Right lung (tissue), 5 donors: ENCODE measurements around the gene CFAP61. TPM values are rescaled to one million over a fixed set of nuclear protein-coding genes. Genes with fewer than 3 reads are reported as not detected.

Source experiments
- DNase-seq, 2 donors: peaks; one replicate each; pipeline ENCODE4 v3.0.0-alpha.2; 2013
- polyA plus RNA-seq, 5 donors: library from polyadenylated mRNA; unstranded; fragments of 120-200 nt; gene quantifications; one replicate each; pipeline versions ENCODE4 v1.2.1 to v1.2.3, GENCODE V29; 2013; ENCODE audit warnings: inconsistent platforms in 1 of 5, low replicate concordance in 1 of 5; ENCODE audit not compliant: insufficient read length in 5 of 5, insufficient read depth in 1 of 5

The CFAP61 gene
- polyA plus RNA-seq, 5 donors, result 1.5 to 5.7 (median 3.5) TPM

DNA sequence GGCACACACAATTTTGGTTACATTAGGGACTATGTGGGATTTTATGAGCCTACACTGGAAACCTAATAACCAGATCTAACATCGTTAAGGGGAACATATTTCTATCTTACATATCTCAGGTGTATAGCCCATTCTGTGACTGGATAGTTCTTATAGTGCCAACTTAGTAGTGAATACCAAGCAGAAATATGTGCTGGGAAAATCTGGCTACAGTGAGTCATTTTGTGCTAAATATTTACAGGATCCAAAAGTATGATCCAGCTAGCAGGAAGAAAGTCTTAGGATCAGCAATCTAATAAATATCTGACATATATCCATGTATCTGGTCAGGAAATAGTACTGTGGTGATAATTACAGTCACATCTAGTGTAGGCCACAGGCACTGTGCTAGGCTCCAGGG, 221.0 kb downstream of the CFAP61 start:
- no peak for DNase-seq

DNA sequence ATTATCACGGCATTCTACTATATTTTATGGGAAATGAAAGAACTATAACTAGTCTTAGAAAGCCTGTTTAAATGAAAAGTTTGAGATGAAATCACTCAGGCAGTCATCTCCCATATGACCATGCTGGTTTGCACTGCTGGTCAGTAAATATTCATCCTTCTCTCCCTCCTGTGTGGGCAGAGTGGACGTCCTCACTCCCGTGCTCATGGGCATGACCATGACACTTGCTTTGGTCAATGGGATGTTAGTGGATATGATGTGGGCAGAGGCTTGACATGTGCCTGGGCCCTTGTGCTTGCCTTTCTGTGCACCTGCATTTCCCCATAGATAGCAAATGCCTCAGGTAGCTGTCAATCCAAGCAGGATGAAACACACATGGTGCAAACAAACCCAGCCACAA, 222.5 kb downstream of the CFAP61 start:
- no peak for DNase-seq

DNA sequence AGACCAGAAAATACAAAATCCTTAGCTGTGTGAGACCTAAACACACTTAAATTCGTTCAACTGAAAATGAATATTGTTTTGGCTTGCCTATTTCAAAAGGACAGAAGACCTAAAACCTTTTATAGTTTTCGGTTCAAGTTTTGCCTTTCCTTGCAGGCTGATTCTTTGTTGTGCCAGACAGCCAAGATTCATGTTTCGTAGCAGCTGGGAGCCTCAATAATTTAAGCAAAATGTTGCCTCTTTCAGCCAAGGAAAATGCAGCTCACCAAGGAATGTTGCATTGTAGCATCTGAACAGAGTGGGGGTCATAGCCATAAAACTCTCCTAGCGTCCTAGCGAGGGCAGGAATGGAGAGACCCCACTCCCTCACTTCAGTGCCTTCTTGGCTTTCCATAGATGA, 223.3 kb downstream of the CFAP61 start:
- no peak for DNase-seq

DNA sequence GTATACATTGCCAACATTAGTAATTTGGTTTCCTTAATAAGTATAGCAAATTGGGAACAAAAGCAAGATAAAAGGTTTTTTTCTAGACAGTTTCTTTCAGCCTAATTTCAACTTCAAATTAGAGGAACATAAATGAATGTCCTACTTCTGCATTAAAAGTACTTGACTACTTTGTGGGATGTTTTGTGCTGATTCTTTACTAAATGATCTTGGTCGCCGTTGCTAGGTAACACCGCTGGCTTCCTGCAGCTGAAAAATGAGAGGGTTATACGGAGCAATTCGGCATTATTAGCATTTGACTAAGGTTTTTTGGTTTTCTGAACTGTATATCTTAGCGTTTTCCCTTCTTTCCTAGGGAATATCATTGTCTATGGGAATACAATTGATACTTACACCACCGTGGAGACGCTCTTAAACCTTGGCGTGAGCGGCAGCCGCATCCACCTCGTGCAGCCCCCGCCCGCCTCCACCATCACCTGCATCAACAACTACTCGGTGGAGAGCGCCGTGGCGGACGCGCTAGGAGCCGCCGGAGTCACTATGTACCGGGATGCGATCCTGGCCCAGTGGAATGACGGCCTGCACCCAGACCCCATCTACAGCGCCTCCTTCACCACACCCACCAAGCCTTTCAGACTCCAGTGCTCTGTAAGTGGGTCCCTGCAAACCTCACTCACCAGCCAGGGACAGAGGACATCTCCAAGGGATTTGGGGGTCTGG, 224.6 kb downstream of the CFAP61 start:
- DNase-seq, result peak in 1 of 2 donors; percentile 12

DNA sequence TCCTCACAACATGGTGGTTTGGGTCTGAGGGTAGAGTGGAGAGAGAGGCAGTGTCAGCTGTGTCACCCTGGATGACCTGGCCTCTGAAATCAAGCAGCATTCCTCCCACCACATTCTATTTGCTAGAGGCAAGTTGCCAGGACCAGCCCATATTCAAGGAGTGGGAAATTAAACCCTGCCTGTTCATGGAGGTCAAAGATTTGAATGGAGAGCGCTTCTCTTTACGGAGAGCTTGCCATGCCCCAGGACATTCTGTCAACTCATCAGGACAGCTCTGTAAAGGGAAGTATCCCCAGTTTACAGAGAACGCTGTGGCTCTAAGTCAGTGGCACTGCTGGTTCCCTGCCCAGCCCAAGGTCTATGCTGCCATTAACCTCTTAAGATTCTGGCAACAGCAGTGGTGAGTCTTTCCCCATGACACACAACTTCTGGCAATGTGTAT, 225.6 kb downstream of the CFAP61 start:
- DNase-seq, result no peak

DNA sequence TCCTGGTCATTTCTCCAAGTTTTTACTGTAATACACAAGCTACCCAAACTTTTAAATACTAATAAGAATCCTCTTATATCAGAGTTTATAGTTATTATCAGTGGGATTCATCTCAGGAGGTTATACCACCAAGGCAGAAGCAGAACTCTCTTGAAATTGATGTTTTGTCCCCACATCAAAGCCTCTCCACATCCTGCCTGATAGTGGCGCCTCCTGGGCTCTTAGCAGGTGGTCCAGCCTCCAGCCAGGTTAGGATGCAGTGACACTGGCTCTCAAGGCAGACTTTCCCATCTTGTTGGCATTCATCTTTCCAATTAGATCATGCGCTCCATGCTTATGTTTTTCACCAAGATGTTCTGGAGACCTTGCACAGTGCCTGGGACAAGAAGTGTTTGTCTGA, 233.7 kb downstream of the CFAP61 start:
- no peak for DNase-seq

DNA sequence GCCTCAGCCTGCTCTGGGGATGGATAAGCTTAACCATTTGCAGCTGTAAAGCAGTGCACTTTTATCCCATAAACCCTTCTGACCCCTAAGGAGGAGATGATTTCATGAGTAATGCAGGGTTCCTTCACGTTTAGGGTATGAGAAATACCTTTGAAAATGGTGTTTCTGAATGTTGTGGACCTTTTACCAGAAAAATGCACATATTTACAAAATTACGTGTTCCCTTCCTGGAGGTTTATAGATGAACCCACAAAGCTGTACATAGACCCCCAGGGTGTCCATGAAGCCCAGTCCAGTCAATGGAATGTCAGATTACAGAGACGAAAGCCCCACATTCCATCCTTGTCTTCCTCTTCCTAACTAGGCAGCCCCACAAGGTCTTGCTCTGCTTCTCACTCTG, 237.0 kb downstream of the CFAP61 start:
- no peak for DNase-seq

DNA sequence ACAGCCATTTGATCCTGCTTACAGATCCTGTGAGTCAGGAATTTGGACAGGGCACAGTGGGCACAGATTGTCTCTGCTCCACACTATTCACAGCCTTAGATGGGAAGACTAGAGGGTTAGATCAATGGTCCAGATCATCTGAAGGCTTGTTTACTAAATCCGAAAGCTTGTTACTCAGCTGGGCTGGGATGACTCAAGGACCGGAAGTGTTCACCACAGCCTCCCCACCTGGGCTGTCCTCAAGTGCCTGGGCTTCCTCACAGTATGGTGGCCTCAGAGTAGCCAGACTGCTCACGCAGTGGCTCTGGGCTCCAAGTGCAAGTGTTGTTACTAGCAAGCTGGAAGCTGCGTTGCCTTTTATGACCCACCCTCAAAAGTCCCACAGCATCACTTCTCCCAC, 240.1 kb downstream of the CFAP61 start:
- DNase-seq, result no peak

DNA sequence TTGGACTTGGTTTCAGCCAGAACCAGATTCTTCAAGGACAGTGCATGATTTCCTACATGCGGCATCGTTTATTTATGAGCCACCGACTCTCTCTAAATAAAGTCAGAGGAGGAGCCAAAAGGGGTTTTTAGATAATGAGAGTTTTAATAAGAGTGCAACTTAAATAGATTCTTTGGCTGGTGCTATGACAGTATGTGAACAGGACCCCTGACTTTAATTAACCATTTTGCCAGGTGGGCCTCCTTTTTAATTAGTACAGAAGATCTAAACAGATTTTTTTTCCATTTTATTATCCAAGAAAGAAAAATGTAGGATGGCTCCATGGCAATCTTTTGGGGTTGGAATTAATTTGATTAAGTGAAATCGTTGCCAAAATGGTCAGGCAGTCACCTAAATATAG, 240.8 kb downstream of the CFAP61 start:
- no peak for DNase-seq

DNA sequence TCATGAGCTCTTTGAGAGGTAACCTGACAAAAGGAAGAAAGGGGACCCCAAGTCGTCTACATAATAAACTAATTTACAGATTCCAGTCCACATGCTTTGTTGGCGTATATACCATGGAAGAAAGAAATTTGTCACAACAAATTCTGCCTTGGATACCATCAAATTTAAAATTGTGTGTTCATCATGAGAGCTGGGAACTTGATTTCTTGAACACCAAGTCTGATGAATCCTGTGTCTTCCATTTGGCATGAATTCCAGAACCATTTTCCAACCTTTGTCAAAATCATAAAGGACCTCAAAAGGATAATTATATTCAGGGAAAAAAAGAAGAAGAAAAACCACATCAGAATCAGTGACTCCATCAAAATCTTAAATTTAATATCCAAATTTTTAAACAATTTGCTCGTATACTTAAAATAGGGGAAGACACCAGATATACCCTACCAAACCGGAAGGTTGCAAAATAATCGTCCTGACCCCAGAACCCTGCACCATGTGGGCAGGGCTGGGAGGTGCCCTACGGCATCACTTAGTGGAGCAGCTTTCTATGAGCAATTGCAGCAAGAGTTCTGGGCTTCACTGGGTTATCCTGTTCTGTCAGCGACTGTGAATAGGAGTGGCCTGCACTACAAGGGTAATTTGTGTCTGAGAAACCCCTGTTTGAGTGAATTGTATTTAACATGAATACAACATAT, 241.5 kb downstream of the CFAP61 start:
- no peak for DNase-seq

DNA sequence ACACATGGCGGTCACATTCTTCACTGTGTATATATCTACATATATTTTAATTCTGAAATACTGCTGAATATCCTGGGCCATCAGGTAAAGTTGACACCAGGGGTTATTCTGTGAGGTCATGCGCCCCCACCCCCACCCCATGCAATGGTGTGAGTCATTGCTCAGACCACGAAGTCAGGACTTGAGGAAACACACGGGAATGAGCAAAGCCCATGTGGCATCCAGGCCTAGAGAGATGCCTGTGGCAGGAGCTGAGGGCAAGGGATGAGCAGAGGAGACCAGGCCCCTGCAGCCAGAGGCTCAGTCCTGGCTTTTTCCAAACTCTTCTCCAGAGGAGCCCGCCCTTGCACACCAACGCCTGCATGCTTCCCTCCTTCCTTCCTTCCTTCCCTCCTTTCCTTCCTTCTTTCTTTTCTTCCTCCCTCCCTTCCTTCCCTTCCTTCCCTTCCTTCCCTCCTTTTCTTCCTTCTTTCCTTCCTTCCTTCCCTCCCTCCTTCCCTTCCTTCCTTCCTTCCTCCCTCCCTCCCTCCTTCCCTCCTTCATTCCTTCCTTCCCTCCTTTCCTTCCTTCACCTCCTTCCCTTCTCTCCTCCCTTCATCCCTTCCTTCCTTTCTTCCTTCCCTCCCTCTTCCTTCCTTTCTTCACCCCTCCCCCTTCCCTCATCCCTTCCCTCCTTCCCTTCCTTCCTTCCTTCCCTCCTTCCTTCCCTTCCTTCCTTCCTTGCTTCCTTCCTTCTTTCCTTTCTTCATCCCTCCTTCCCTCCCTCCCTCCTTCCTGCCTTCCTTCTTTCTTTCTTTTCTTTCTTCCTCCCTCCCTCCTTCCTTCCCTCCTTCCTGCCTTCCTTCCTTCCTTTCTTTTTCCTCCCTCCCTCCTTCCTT, 243.5 kb downstream of the CFAP61 start:
- no peak for DNase-seq

DNA sequence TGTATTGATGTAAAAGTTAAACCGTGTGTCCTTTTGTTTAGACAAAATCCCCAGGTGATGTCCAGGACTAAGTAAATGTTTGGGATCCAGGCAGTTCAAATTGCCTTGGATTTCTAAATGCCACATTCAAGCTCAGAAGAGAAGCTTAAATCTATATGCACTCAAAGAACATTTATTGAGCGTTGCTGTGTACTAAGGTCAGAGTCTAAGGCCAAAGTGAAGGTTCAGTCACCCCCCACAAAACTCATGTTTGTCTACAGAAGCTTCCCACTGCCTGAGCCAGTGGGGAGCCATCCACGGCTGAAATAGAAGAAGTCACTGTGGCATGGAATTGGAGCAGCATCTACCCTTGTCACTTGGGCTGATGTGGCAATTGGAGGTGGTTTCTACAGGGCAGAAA, 244.8 kb downstream of the CFAP61 start:
- no peak for DNase-seq

DNA sequence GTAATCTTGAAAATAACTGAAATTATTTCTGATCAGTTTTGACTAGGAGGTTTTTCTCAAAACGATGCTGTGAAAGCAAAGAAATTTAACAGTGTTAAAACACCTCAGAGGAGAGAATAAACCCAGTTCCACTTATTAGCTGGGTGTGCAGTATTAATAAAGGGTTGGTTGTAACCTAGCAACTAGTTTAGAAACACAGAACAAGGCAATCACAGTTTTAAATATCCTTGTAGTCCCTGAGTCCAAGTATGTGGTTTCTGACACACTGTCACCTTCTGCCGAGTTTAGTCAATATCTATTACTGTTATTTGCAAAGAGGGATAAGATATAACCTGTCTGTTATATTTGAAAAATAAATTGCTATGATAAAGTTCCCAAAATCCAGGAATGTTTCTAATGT, 245.4 kb downstream of the CFAP61 start:
- DNase-seq, result no peak

DNA sequence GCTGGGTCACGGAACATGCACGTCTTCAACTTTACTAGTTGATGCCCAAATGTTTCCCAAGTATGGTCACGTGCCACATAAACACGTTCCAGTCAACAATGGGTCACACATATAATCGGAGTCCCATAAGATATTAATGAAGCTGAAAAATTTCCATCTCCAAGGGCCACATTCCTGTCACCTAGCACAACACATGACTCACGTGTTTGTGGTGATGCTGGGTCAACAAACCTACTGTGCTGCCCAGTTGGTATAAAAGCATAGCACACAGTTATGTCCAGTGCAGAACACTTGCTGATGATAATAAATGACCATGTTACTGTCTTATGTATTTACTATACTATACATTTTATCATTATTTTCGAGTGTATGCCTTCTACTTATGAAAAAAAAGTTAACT, 247.6 kb downstream of the CFAP61 start:
- DNase-seq, result no peak

DNA sequence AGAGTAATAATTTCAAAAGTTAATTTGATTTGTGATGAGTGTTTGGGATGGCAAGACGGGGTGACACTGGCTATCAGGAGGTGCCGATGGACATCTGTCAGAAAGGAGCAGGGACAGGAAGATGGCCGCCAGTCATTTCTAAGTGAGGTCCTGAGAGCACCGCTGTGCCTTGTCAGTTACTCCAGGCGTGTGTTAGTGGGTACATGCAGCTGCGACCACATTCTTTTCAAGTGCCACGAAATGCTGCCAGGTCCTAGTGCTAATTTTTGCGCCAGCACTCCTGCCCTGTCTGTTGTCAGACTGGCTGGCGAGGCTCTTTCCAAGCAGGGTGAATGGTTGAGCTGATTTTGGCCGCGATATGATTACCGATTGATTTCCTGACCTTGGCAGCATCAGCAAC, 251.0 kb downstream of the CFAP61 start:
- no peak for DNase-seq

DNA sequence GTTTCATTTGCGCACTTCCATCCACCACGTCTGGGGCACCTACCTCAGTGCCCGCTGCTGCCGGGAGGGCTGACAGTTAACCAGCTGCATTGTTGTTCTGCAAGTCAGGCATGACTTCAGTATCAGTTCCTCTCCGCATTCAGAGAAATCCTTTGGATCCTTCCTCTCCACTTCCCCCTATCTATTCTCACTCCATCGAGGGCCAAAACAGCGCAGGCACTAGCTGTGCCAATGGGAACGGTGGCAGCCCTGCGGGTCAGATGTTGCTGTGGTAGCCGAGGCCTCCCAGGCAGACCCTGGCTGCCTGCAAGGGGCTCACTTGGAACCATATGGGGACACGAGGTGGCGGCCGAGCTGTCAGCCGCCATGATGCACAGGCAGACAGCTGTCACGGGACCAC, 251.4 kb downstream of the CFAP61 start:
- no peak for DNase-seq

DNA sequence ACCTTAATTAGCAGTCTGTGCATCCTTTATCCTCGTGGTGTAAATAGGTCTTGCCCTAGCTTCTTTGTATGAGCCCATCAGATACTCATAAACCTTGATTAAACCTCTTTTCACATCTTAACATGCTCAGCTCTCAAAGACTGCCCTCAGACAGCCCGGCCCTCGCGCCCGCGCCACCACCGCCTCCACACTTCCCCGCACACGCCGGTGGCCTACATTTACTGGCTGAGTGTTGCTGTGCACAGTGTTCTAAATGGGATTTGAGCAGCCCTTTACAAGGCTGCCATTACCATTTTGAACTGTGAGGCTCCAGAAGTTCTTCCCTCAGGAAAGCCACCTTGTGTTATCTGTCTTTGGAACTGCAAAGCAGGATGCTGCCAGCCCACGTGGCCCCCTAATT, 252.6 kb downstream of the CFAP61 start:
- DNase-seq, result no peak

DNA sequence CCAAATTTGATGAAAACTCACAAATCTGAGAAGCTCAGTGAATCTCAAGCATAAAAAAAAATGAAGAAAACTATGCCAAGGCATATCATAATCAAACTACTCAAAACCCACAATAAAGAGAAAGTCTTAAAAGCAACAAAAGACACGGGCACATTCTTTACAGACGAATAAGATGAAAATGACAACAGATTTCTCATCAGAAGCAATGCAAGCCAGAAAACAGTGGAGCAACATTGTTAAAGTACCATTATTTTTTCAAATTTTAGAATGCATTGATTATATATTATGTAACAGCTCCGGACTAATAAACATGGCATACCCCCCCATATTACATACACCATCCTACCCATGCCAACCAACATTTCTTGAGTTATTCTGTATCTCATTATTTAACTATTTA, 260.2 kb downstream of the CFAP61 start:
- no peak for DNase-seq

DNA sequence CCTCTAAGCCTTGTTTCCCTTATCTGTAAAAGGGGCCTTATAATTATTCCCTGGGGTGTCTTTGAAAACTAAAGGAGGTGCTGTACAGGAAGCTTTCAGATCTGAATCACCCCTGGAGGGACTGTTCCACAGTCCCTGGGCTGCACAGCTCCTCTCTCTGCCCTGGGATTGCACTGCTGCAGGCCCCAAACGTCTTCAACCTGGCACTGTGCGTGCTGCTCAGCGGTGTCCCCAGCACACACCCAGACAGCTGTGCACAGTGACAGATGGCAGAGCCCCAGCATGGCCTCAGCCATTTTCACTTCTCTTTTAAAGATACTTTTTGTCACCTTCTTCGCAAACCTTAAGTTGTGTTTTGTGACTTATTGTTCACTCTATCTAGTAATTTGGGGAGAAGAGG, 264.9 kb downstream of the CFAP61 start:
- DNase-seq, result no peak

DNA sequence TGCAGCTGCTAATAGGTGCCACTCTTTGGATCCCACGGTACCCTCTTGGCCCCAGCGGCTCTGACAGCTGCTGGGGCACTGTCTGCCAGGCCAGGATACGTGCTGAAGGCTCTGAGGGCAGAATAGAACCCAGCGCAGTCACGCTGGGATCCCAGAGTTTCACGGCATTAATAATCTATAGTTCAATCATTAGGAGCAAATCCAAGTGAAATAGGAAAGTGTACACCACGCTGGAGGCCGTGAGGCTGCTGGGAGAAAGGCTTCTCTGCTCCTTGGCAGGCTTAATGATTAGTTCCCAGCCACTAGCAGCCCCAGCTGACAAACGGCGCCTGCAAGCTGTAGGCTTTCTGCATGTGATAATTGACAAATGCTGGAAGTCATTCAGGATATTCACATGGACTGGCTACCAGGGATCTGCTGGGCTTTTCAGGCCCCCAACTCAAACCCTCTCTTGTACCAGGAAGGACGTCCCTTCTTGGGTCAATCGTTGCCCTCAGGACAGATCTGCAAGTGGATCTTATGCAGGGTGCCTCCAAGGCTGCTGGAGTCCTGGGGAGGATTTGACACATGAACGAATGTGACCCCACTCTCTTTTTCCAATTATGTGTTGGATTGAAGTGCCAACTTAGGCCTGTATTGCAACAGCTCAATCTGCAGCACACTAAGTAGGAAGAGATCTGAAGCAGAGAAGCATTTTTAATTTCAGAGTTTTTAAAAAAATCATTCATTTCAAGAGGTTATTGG, 265.5 kb downstream of the CFAP61 start:
- peak; percentile 50 to 62 for DNase-seq

DNA sequence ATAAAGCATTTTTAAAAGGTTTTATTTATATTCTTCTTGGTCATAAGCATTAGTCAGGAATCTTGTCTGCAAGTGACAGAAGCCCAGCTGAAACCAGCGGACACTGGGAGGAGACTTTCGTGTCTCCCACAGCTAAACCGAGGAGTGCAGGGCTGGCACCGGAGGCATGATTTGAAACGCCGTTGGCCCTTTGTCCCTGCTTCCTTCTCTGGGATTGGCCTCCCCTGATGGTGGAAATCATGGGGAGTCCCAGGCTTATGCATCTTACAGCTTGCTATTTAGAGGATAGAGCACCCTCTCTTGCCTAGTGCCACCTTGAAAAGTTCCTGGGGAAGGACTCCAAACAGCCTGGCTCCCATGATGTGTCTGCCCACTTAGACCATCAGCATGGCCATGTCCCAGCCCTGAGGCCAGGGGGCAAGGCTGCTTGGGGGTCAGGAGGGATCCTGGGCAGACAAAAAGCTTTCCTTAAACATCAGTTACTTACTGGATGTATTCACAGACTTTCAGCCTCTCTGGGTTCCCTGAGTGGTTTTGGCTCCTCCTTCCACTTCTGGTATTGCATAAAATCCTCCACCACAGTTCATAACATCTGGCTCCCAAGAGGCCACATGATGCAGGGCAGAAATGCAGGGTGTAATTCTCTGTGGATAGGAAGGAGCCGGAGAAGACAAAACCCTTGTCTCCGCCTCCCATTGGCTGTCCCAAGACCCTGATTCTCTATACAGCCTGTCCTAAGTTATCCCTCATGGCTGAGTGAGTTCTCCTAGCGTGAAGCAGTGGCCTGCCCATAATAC, 266.2 kb downstream of the CFAP61 start:
- peak; percentile 31 to 46 for DNase-seq
